Activated CD4-positive, alpha-beta memory T cell treated with anti-CD3 and anti-CD28 coated beads for 36 hours (primary cell): Measurements from ENCODE around the gene SPRYD7. TPM values are rescaled to one million over a fixed set of nuclear protein-coding genes. Genes with fewer than 3 reads are reported as not detected.

Source experiments
- CTCF ChIA-PET: fragments of 350-600 bp; sonication (Branson Sonifier 250); formaldehyde crosslinking; loops from one replicate; lab custom pipeline; 2021; ENCODE audit warnings: antibody characterized with exemption, inconsistent platforms; lab: Charles Lee
- POLR2A ChIA-PET: fragments of 350-600 bp; sonication (Branson Sonifier 250); formaldehyde crosslinking; loops from one replicate; lab custom pipeline; 2021; ENCODE audit warnings: antibody characterized with exemption; lab: Charles Lee
- DNase-seq: peaks from one replicate; pipeline ENCODE4 v3.0.0-alpha.2; 2020
- H3K27ac Mint-ChIP-seq: one replicate; pipeline ENCODE4 v1.8.0; 2021; ENCODE audit warnings: mixed read lengths
- H3K27me3 Mint-ChIP-seq: one replicate; pipeline ENCODE4 v1.8.0; 2021; ENCODE audit warnings: mixed read lengths
- H3K36me3 Mint-ChIP-seq: one replicate; pipeline ENCODE4 v1.8.0; 2021; ENCODE audit warnings: mixed read lengths
- H3K4me1 Mint-ChIP-seq: one replicate; pipeline ENCODE4 v1.8.0; 2021; ENCODE audit warnings: low read depth, mixed read lengths
- H3K4me3 Mint-ChIP-seq: one replicate; pipeline ENCODE4 v1.8.0; 2021; ENCODE audit warnings: mild to moderate bottlenecking, mixed read lengths
- H3K9me3 Mint-ChIP-seq: one replicate; pipeline ENCODE4 v1.8.0; 2021; ENCODE audit warnings: mixed read lengths
- intact Hi-C: fragments of 100-400 bp; cut with micrococcal nuclease; formaldehyde crosslinking; loops from one replicate; pipeline ENCODE4 v1.15.1; 2023
- total RNA-seq, 2 experiments: library from RNA; stranded (reverse); gene quantifications; one replicate each; pipeline ENCODE4 v1.2.3, GENCODE V29; 2021

Gene SPRYD7
- total RNA-seq: 1 to 10 TPM; 4.9 to 5.4 TPM

- H3K36me3 Mint-ChIP-seq: peaks cover 2% of the 10 kb centered on the region
- ChIA-PET POLR2A (interaction anchor here (0.6 to 1.7 kb wide), 5 partner anchors 61 to 351 kb away, joined by 3 to 14 read pairs (median 4); partner anchors contain the start of genes KPNA3, RCBTB1 and TRIM13), CTCF (interaction anchor here (0.6 to 1.4 kb wide), 20 partner anchors 10 to 1133 kb away, joined by 3 to 18 read pairs (median 4); partner anchors contain the start of genes EBPL, KPNA3 and TRIM13)
- intact Hi-C loops: loop anchor here (1.0 to 5.0 kb wide), 9 partner anchors 61 to 1444 kb away; partner anchors contain the start of genes CAB39L, EBPL, SETDB2 and TRIM13
- H3K9me3 Mint-ChIP-seq: no peaks in the 10 kb centered on the region
- DNase-seq: peak; percentile 97
- no peaks in the 10 kb centered on the region for H3K27me3 Mint-ChIP-seq
- peaks cover 12% of the 10 kb centered on the region for H3K4me1 Mint-ChIP-seq
- H3K27ac Mint-ChIP-seq: peak within 1 kb of the TSS; percentile 77
- H3K4me3 Mint-ChIP-seq: peak within 1 kb of the TSS; percentile 92
Observed at GRCh38 chr13:49936075-49936967, at the start of gene SPRYD7. Gene SPRYD7 (minus strand): TSS chr13:49936340. CDS start chr13:49936235, 105 bp downstream.

DNA sequence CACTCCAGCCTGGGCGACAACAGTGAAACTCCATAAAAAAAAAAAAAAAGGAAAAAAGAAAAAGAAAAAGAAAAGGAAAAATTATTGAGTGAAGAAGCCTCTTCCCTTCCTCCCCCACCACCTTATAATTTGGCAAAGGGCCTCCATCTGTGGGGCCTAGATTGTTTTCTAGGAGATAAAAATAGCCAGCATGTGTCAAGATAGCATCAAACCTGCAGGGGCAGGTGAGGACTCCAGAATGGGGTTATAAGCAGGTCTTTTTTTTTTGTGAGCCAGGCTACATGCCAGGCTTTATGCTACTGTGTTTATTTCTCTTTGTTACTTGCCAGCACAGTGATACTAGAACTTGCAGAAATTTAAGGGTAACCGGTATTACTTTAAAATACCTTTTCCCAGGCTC is 49.0 kb upstream of the SPRYD7 start:
- CTCF ChIA-PET: interaction anchor here (1.5 kb wide), 1 partner anchor 9 kb away, joined by 4 read pairs; no protein-coding TSS in a partner anchor
- Mint-ChIP-seq H3K36me3 (no peaks in the 10 kb centered on the region), H3K4me3 (no peak overlapping the region), H3K27ac (no peak overlapping the region), H3K9me3 (no peaks in the 10 kb centered on the region), H3K27me3 (no peaks in the 10 kb centered on the region), H3K4me1 (no peaks in the 10 kb centered on the region)
- intact Hi-C loops: no loop called here
- no peak for DNase-seq
- POLR2A ChIA-PET: no interaction called here

DNA sequence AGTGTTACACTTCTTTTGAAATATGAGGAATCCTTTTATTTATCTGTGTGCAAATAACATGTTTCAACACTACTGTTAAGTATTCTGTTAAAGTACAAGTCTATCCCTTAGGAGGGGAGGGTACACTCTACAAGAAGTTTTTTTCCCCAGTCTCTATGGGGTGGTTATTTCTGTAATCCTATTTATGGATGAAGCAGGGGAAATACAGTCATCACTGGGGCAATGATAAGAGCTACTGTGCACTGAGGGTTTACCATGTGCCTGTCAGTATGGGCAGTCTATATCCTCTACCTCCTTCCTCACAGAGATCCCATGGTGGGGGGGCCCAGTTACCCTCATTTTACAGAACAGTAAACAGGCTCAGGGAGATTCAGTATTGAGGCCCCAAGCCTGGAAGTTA is 44.1 kb upstream of the SPRYD7 start:
- H3K27me3 Mint-ChIP-seq: no peaks in the 10 kb centered on the region
- H3K36me3 Mint-ChIP-seq: no peaks in the 10 kb centered on the region
- ChIA-PET POLR2A (no interaction called here), CTCF (interaction anchor here (1.2 kb wide), 1 partner anchor 821 kb away, joined by 5 read pairs; no protein-coding TSS in a partner anchor)
- H3K4me3 Mint-ChIP-seq: no peak overlapping the region
- DNase-seq: no peak
- H3K27ac Mint-ChIP-seq: no peak overlapping the region
- H3K4me1 Mint-ChIP-seq: peaks cover 2% of the 10 kb centered on the region
- intact Hi-C loops: no loop called here
- H3K9me3 Mint-ChIP-seq: no peaks in the 10 kb centered on the region

- H3K9me3 Mint-ChIP-seq: no peaks in the 10 kb centered on the region
- no peak overlapping the region for H3K27ac Mint-ChIP-seq
- H3K36me3 Mint-ChIP-seq: no peaks in the 10 kb centered on the region
- H3K4me1 Mint-ChIP-seq: peaks cover 2% of the 10 kb centered on the region
- no peaks in the 10 kb centered on the region for H3K27me3 Mint-ChIP-seq
- intact Hi-C loops: no loop called here
- ChIA-PET POLR2A (no interaction called here), CTCF (interaction anchor here (0.6 to 4.6 kb wide), 10 partner anchors 19 to 1092 kb away, joined by 3 to 43 read pairs (median 7); partner anchors contain the start of gene TRIM13)
- no peak overlapping the region for H3K4me3 Mint-ChIP-seq
- no peak for DNase-seq
Observed at GRCh38 chr13:49977992-49978391, 41.9 kb upstream of the SPRYD7 start.

DNA sequence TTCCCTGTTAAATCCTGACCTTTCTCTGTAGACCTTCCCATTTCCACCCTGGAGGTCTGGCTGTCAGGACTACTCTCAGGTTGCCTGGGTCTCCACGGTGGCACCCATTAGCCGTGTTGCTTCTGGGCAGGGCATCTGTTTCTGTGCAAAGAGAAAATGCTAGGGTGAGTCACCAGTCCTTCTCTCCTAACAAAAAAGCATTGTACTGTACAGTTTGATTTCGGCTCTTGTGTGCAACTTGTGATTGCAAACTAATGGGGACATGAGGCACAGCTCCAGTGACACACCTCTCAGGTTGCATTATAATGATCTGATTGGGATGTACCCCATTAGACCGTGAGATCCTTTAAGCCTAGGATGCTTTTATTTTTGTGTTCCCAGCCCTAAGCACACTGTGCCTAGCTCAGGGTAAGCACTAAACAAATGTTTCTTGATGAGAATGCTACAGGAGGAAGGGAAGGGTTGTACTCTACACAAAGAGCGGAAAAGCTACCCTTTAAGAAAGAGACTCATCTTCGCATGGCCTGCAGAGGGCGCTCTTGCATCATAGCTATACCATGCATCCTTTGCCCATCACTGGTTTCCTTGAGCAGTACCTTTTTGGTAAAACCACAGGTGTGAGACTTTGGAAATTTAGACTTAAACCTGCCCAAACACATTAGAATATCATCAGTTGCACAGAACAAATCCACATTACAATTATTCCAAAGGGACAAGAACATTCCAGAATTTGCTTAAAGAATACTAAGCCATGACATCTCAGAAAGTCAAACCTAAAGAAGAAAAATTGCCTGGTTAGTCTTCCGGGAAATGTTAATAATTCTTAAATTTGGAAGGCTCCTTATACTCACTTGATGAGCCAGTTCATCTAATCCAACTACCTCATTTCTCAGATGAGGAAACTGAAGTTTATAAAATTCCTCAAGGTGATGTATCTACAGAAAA is 40.4 kb upstream of the SPRYD7 start:
- DNase-seq: peak; percentile 81
- H3K4me3 Mint-ChIP-seq: no peak overlapping the region
- no peak overlapping the region for H3K27ac Mint-ChIP-seq
- CTCF ChIA-PET: interaction anchor here (0.6 to 4.6 kb wide), 43 partner anchors 9 to 1270 kb away, joined by 3 to 43 read pairs (median 4); partner anchors contain the start of genes RNASEH2B, SPRYD7 and TRIM13
- H3K9me3 Mint-ChIP-seq: no peaks in the 10 kb centered on the region
- no peaks in the 10 kb centered on the region for H3K36me3 Mint-ChIP-seq
- POLR2A ChIA-PET: no interaction called here
- H3K27me3 Mint-ChIP-seq: no peaks in the 10 kb centered on the region
- intact Hi-C loops: loop anchor here (1.0 kb wide), 4 partner anchors 556 to 1094 kb away; no protein-coding TSS in a partner anchor
- H3K4me1 Mint-ChIP-seq: peaks cover 2% of the 10 kb centered on the region

- ChIA-PET POLR2A (no interaction called here), CTCF (interaction anchor here (0.6 to 4.6 kb wide), 35 partner anchors 10 to 1270 kb away, joined by 3 to 43 read pairs (median 4); partner anchors contain the start of genes RNASEH2B, SPRYD7 and TRIM13)
- Mint-ChIP-seq H3K27me3 (no peaks in the 10 kb centered on the region), H3K4me1 (peaks cover 2% of the 10 kb centered on the region), H3K4me3 (no peak overlapping the region), H3K36me3 (no peaks in the 10 kb centered on the region), H3K9me3 (no peaks in the 10 kb centered on the region), H3K27ac (no peak overlapping the region)
- intact Hi-C loops: loop anchor here (1.0 kb wide), 4 partner anchors 556 to 1094 kb away; no protein-coding TSS in a partner anchor
- no peak for DNase-seq
Observed at GRCh38 chr13:49975826-49976225, 39.7 kb upstream of the SPRYD7 start.

DNA sequence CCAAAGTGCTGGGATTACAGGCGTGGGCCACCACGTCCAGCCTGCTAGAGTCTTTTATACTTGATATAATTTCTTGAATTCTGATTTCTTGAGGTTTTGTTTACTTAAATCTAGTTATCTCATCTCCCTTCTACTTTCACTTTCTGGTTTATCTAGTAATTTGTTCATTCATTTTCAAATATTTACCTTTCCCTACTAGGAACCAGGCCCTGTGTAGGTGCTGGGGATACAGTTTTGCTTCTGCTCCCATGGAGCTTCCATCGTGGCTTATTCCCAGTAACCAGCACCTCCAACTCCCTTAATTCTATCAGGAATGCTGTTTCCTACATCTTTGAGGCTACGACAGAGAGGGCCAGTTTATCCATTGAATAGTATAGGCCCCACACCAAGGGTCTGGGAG is 36.6 kb upstream of the SPRYD7 start:
- intact Hi-C loops: no loop called here
- H3K9me3 Mint-ChIP-seq: no peaks in the 10 kb centered on the region
- no peak for DNase-seq
- H3K27ac Mint-ChIP-seq: no peak overlapping the region
- H3K4me3 Mint-ChIP-seq: no peak overlapping the region
- no peaks in the 10 kb centered on the region for H3K36me3 Mint-ChIP-seq
- ChIA-PET CTCF (no interaction called here), POLR2A (no interaction called here)
- peaks cover 2% of the 10 kb centered on the region for H3K4me1 Mint-ChIP-seq
- no peaks in the 10 kb centered on the region for H3K27me3 Mint-ChIP-seq

GRCh38 chr13:49967456-49967855 is 31.3 kb upstream of the SPRYD7 start:
- peaks cover 17% of the 10 kb centered on the region for H3K36me3 Mint-ChIP-seq
- POLR2A ChIA-PET: interaction anchor here (0.6 kb wide), 1 partner anchor 20 kb away, joined by 4 read pairs; no protein-coding TSS in a partner anchor
- DNase-seq: no peak
- intact Hi-C loops: no loop called here
- H3K4me1 Mint-ChIP-seq: no peaks in the 10 kb centered on the region
- H3K4me3 Mint-ChIP-seq: no peak overlapping the region
- CTCF ChIA-PET: interaction anchor here (0.9 kb wide), 1 partner anchor 9 kb away, joined by 3 read pairs; no protein-coding TSS in a partner anchor
- no peak overlapping the region for H3K27ac Mint-ChIP-seq
- H3K27me3 Mint-ChIP-seq: no peaks in the 10 kb centered on the region
- H3K9me3 Mint-ChIP-seq: peaks cover 27% of the 10 kb centered on the region

DNA sequence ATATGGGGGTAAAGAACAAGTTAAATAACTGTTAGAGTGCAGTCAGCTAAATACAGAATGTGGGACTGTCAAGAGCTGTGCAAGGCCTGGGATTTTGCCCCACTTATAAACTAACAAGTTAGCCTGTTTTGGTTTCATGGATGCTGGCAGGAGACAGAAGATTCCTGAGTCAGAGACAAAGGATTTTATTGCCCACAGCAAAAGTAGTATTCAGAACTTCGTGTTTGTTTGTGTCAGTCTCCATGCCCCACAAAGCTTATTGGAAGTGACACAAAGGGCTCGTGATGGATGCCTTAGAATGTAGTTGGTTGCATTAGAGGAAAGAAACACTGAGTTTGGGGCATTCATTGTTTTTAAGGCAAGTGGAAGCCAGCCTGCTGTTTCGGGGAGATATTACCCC is 22.2 kb upstream of the SPRYD7 start:
- no peak overlapping the region for H3K27ac Mint-ChIP-seq
- ChIA-PET CTCF (no interaction called here), POLR2A (no interaction called here)
- H3K36me3 Mint-ChIP-seq: peaks cover 20% of the 10 kb centered on the region
- intact Hi-C loops: no loop called here
- H3K27me3 Mint-ChIP-seq: peaks cover 4% of the 10 kb centered on the region
- no peak overlapping the region for H3K4me3 Mint-ChIP-seq
- DNase-seq: no peak
- peaks cover 14% of the 10 kb centered on the region for H3K9me3 Mint-ChIP-seq
- H3K4me1 Mint-ChIP-seq: no peaks in the 10 kb centered on the region

- CTCF ChIA-PET: no interaction called here
- intact Hi-C loops: no loop called here
Observed at GRCh38 chr13:49956131-49956530, 20.0 kb upstream of the SPRYD7 start.

DNA sequence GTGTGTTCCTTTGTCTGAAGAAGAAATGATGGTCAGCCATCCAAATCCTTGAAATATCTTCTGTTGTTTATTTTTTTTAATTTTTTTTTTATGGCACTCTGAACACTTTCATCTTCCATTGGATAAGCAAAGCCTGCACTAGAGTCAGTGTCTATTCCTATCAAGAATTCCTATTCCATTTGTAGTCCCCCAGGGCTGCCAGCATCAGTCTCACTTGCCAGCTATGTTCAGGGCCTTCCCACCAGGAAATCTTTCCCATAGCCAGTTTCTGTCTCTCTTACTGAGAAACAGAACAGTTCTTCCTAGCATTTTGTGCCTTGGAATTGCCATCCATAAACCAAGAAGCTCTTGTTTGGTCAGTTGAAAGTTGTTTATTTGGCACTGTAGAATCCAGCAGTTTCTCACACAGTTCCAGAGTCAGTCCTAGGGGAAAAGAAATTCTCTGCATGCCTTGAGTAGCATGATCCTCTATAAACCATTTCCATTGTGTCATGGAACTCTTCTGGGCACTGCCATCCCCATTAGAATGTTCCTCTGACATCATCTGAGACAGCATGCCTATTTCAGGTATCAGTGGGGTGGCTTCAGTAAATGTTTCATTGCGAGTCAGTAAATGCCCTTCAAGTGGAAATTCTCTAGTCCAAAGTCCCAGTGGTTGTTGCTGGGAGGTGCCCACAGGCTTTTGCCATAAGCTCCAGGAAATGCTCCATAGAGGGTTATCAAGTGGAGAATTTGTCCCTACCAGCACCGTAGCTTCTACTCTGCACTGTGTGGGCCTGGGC is 18.7 kb upstream of the SPRYD7 start:
- Mint-ChIP-seq H3K36me3 (peaks cover 3% of the 10 kb centered on the region), H3K4me1 (no peaks in the 10 kb centered on the region), H3K27ac (no peak overlapping the region), H3K9me3 (peaks cover 2% of the 10 kb centered on the region), H3K4me3 (no peak overlapping the region), H3K27me3 (peaks cover 4% of the 10 kb centered on the region)
- ChIA-PET CTCF (no interaction called here), POLR2A (interaction anchor here (0.5 kb wide), 1 partner anchor 348 kb away, joined by 3 read pairs; no protein-coding TSS in a partner anchor)
- intact Hi-C loops: no loop called here
- DNase-seq: no peak

More at GRCh38 chr13:49956131-49956530, 20.0 kb upstream of the SPRYD7 start:
- H3K36me3 Mint-ChIP-seq: peaks cover 9% of the 10 kb centered on the region
- H3K27ac Mint-ChIP-seq: no peak overlapping the region
- no peak overlapping the region for H3K4me3 Mint-ChIP-seq
- no peak for DNase-seq
- POLR2A ChIA-PET: no interaction called here
- H3K27me3 Mint-ChIP-seq: peaks cover 4% of the 10 kb centered on the region
- H3K9me3 Mint-ChIP-seq: peaks cover 6% of the 10 kb centered on the region
- no peaks in the 10 kb centered on the region for H3K4me1 Mint-ChIP-seq
